PC-9 (cell line): Measurements from ENCODE around the gene GABRG3. TPM values are rescaled to one million over a fixed set of nuclear protein-coding genes. Genes with fewer than 3 reads are reported as not detected.

ENCODE experiments used
- BruUV-seq: library from RNA; stranded (reverse); fragments of 400-500 nt; replicated peaks from 2 replicates; lab custom pipeline; 2021; lab: Mats Ljungman, UMichigan
- CTCF ChIA-PET: fragments of 300-600 bp; sonication (Branson Sonifier 250); formaldehyde crosslinking; loops from one replicate; lab custom pipeline; 2022; ENCODE audit warnings: antibody characterized with exemption; lab: Charles Lee
- POLR2A ChIA-PET: fragments of 300-600 bp; sonication (Branson Sonifier 250); formaldehyde crosslinking; loops from one replicate; lab custom pipeline; 2022; ENCODE audit warnings: antibody characterized with exemption; ENCODE audit not compliant: unreplicated experiment; lab: Charles Lee
- DNase-seq, 2 experiments: peaks; one replicate each; pipeline versions ENCODE4 v3.0.0 to v3.0.0-alpha.2; 2015 to 2022; ENCODE audit warnings: mixed read lengths in 1 of 2
- H2AFZ ChIP-seq: fragments of 200-600 bp; sonication (generic); 2 replicates; pipeline ENCODE4 v1.8.1; 2017; ENCODE audit warnings: antibody characterized with exemption
- H3F3A ChIP-seq: fragments of 200-600 bp; sonication (generic); 2 replicates; pipeline ENCODE4 v1.8.1; 2017; ENCODE audit warnings: antibody characterized with exemption, mild to moderate bottlenecking, low read depth; ENCODE audit not compliant: insufficient read depth
- H3K27ac ChIP-seq: fragments of 200-600 bp; sonication (generic); 2 replicates; pipeline ENCODE4 v1.6.1; 2016; ENCODE audit warnings: mixed run types
- H3K27me3 ChIP-seq: fragments of 200-600 bp; sonication (generic); 2 replicates; pipeline ENCODE4 v1.6.1; 2016; ENCODE audit warnings: low read depth, mixed run types; ENCODE audit not compliant: insufficient read depth
- H3K36me3 ChIP-seq: fragments of 200-600 bp; sonication (generic); 2 replicates; pipeline ENCODE4 v1.6.1; 2016; ENCODE audit warnings: low read depth, mixed run types
- H3K4me1 ChIP-seq: fragments of 200-600 bp; sonication (generic); replicated peaks from 2 replicates; pipeline ENCODE4 v1.6.1; 2016; ENCODE audit warnings: mixed run types; ENCODE audit not compliant: insufficient read depth
- H3K4me2 ChIP-seq: fragments of 200-600 bp; sonication (generic); 2 replicates; pipeline ENCODE4 v1.6.1; 2017; ENCODE audit warnings: mixed run types
- H3K4me3 ChIP-seq: fragments of 200-600 bp; sonication (generic); 2 replicates; pipeline ENCODE4 v1.6.1; 2016; ENCODE audit warnings: mixed run types
- H3K79me2 ChIP-seq: fragments of 200-600 bp; sonication (generic); 2 replicates; pipeline ENCODE4 v1.6.1; 2017; ENCODE audit warnings: low read depth, mixed run types
- H3K9me2 ChIP-seq: fragments of 200-600 bp; sonication (generic); 2 replicates; pipeline ENCODE4 v1.8.1; 2017; ENCODE audit warnings: mild to moderate bottlenecking; ENCODE audit not compliant: insufficient read depth
- H3K9me3 ChIP-seq: fragments of 200-600 bp; sonication (generic); 2 replicates; pipeline ENCODE4 v1.8.1; 2016; ENCODE audit warnings: low read depth; ENCODE audit not compliant: insufficient read depth
- H4K20me1 ChIP-seq: fragments of 200-600 bp; sonication (generic); 2 replicates; pipeline ENCODE4 v1.8.1; 2017; ENCODE audit not compliant: insufficient read depth
- EZH2 ChIP-seq: fragments of 200-600 bp; sonication (generic); IDR thresholded peaks from 2 replicates; pipeline ENCODE4 v1.8.0; 2017; ENCODE audit warnings: antibody characterized with exemption, low read depth
- intact Hi-C: fragments of 100-400 bp; cut with micrococcal nuclease; formaldehyde crosslinking; loops from one replicate; pipeline ENCODE4 v1.10.0; 2022; ENCODE audit not compliant: unreplicated experiment
- total RNA-seq: library from RNA; stranded (reverse); gene quantifications from 2 replicates; pipeline ENCODE4 v1.2.3, GENCODE V29; 2021
- TF ChIP-seq, protein P1 (sequence below): fragments of 200-600 bp; sonication (generic); conservative IDR thresholded peaks from 2 replicates; pipeline ENCODE4 v1.6.1; 2017; ENCODE audit warnings: mixed run types, antibody characterized with exemption, mild to moderate bottlenecking, moderate library complexity

The GABRG3 gene
- total RNA-seq, 1 experiment from 2014 or later = not detected

DNA sequence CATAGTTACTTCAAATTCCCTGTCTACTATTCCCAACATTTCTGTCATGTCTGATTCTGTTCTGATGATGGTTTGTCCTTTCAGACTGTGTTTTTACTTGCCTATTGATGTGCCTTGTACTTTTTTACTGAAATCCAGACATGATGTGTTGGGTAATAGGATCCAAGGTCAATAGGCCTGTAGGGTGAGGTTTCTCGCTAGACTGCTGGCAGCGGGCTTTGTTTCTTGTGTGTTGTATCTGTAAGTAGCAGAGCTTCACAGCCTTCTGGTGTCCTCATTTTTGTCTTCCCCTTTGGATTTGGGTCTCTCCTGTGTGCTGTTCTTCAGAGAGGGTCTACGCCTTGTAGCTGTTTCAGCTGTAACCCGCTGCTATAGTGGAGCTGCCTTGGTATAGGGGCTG is 140.3 kb downstream of the GABRG3 start:
- BruUV-seq = no TSS peak
- H3K9me2 ChIP-seq = no peaks in the 10 kb centered on the region
- no peak overlapping the region for H2AFZ ChIP-seq
- no peaks in the 10 kb centered on the region for H3K4me1 ChIP-seq
- intact Hi-C loops = no loop called here
- DNase-seq = no peak
- no peak overlapping the region for H3K4me3 ChIP-seq
- H3K79me2 ChIP-seq = no peaks in the 10 kb centered on the region
- no peaks in the 10 kb centered on the region for H3F3A ChIP-seq
- ChIA-PET CTCF (no interaction called here), POLR2A (interaction anchor here (0.6 kb wide), 1 partner anchor 67 kb away, joined by 4 read pairs; no protein-coding TSS in a partner anchor)
- H3K27me3 ChIP-seq = no peaks in the 10 kb centered on the region
- H4K20me1 ChIP-seq = no peaks in the 10 kb centered on the region
- no peaks in the 10 kb centered on the region for H3K36me3 ChIP-seq
- no peaks in the 10 kb centered on the region for H3K9me3 ChIP-seq
- no peak overlapping the region for H3K4me2 ChIP-seq
- no peak overlapping the region for H3K27ac ChIP-seq
- TF ChIP-seq EZH2 = no peak
- TF ChIP-seq, protein P1, sequence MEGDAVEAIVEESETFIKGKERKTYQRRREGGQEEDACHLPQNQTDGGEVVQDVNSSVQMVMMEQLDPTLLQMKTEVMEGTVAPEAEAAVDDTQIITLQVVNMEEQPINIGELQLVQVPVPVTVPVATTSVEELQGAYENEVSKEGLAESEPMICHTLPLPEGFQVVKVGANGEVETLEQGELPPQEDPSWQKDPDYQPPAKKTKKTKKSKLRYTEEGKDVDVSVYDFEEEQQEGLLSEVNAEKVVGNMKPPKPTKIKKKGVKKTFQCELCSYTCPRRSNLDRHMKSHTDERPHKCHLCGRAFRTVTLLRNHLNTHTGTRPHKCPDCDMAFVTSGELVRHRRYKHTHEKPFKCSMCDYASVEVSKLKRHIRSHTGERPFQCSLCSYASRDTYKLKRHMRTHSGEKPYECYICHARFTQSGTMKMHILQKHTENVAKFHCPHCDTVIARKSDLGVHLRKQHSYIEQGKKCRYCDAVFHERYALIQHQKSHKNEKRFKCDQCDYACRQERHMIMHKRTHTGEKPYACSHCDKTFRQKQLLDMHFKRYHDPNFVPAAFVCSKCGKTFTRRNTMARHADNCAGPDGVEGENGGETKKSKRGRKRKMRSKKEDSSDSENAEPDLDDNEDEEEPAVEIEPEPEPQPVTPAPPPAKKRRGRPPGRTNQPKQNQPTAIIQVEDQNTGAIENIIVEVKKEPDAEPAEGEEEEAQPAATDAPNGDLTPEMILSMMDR = no peak

DNA sequence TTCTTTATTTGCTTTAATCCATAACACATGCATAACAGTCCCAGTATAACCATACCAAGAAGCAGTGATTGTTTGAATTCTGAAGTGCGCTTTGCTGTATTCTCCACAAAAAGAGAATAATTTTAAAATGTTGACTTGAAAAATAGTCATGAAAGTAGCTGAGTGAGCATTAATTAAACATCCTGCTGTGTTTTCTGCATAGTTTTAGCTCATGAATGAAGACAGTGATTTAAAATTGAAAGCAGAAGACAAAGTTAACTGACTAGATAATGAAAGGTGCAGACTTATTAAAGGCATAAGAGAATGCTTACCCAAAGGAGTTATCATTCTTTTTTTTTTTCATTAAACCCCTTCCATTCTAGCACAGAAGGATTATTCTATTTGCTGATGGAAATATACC is 143.5 kb downstream of the GABRG3 start:
- no peak for DNase-seq
- Histone ChIP-seq H3K4me1 (no peaks in the 10 kb centered on the region), H3K9me2 (no peaks in the 10 kb centered on the region), H3K9me3 (no peaks in the 10 kb centered on the region), H4K20me1 (no peaks in the 10 kb centered on the region), H3K27ac (no peak overlapping the region), H3K79me2 (no peaks in the 10 kb centered on the region), H3F3A (no peaks in the 10 kb centered on the region), H3K4me2 (no peak overlapping the region), H2AFZ (no peak overlapping the region), H3K27me3 (no peaks in the 10 kb centered on the region), H3K36me3 (no peaks in the 10 kb centered on the region), H3K4me3 (no peak overlapping the region)
- TF ChIP-seq EZH2 = no peak
- TF ChIP-seq, protein P1 = no peak
- ChIA-PET POLR2A (no interaction called here), CTCF (no interaction called here)
- intact Hi-C loops = no loop called here
- BruUV-seq = no TSS peak

DNA sequence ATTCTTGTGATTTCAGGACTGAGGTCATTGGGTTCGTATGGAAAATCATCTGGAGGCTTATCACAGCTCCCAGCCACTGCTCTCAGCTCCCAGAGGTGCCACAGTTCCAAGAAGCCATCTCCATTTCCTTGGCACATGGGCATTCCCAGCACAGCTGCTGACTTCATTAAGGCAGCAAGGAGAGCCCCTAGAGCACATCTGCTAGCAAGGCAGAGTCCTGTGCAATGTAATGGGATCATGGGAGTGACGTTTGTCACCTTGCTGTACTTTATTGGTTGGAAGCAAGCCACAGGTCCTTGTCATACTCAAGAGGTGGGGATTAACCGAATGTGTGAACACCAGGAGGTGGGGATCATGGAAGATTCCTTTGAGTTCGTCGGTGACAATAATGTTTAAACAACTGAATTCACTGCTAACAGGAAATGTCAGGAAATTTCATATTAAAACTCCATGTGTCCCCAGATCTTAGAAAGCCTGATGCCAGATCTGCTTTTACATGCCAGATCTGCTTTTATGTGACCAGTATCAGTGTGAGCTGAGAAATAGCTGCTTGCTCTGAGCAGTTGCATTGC is 148.8 kb downstream of the GABRG3 start:
- Histone ChIP-seq H3K36me3 (no peaks in the 10 kb centered on the region), H2AFZ (no peak overlapping the region), H3F3A (no peaks in the 10 kb centered on the region), H3K79me2 (no peaks in the 10 kb centered on the region), H3K9me2 (no peaks in the 10 kb centered on the region), H3K4me3 (no peak overlapping the region), H3K4me2 (no peak overlapping the region), H3K4me1 (no peaks in the 10 kb centered on the region), H3K27me3 (no peaks in the 10 kb centered on the region), H4K20me1 (no peaks in the 10 kb centered on the region), H3K27ac (no peak overlapping the region), H3K9me3 (no peaks in the 10 kb centered on the region)
- no TSS peak for BruUV-seq
- TF ChIP-seq, protein P1 = no peak
- TF ChIP-seq EZH2 = no peak
- CTCF ChIA-PET = no interaction called here
- POLR2A ChIA-PET = no interaction called here
- no peak for DNase-seq
- intact Hi-C loops = no loop called here
